CD4-positive, alpha-beta T cell treated with Interleukin-21 for 1 hour (primary cell): ENCODE data around the gene E2F8.

Experiments
- DNase-seq: peaks from one replicate; pipeline ENCODE4 v3.0.0-alpha.2; 2020

The E2F8 gene

GRCh38 chr11:19218786-19219460 lies 21.8 kb downstream of the E2F8 start:
- no peak for DNase-seq

- no peak for DNase-seq
Measured at GRCh38 chr11:19218216-19218615, 22.5 kb downstream of the E2F8 start.

GRCh38 chr11:19216709-19217374 lies 23.9 kb downstream of the E2F8 start:
- DNase-seq, result no peak

- DNase-seq, result no peak
Measured at GRCh38 chr11:19216021-19216420, 24.7 kb downstream of the E2F8 start.

GRCh38 chr11:19209617-19210370 lies 31.0 kb downstream of the E2F8 start:
- DNase-seq, result no peak

GRCh38 chr11:19208959-19209546 lies 31.7 kb downstream of the E2F8 start:
- no peak for DNase-seq

- no peak for DNase-seq
Measured at GRCh38 chr11:19208181-19208580, 32.6 kb downstream of the E2F8 start.

GRCh38 chr11:19204836-19205235 lies 35.9 kb downstream of the E2F8 start:
- no peak for DNase-seq

- no peak for DNase-seq
Measured at GRCh38 chr11:19201737-19202605, 38.8 kb downstream of the E2F8 start, which contains the start of gene CSRP3. CSRP3 (minus strand) TSS chr11:19201983; CDS start chr11:19192448, 9,535 bp downstream.

GRCh38 chr11:19200410-19201201 lies 40.1 kb downstream of the E2F8 start:
- DNase-seq, result no peak

GRCh38 chr11:19199771-19200170 lies 41.0 kb downstream of the E2F8 start:
- DNase-seq, result no peak

GRCh38 chr11:19199048-19199447 lies 41.7 kb downstream of the E2F8 start:
- no peak for DNase-seq

- DNase-seq, result no peak
Measured at GRCh38 chr11:19196432-19196831, 44.3 kb downstream of the E2F8 start.

- no peak for DNase-seq
Measured at GRCh38 chr11:19194620-19195308, 46.0 kb downstream of the E2F8 start.

GRCh38 chr11:19193916-19194315 lies 46.8 kb downstream of the E2F8 start:
- DNase-seq, result no peak

- DNase-seq, result no peak
Measured at GRCh38 chr11:19191530-19192169, 49.1 kb downstream of the E2F8 start.

GRCh38 chr11:19187833-19188258 lies 52.9 kb downstream of the E2F8 start:
- DNase-seq, result no peak

- no peak for DNase-seq
Measured at GRCh38 chr11:19187114-19187832, 53.5 kb downstream of the E2F8 start.

GRCh38 chr11:19185516-19186052 lies 55.2 kb downstream of the E2F8 start:
- no peak for DNase-seq
